HG03342 (cell line): ENCODE measurements around the gene BRICD5.
"Not testable (repeated sequence)": the region's sequence is repeated elsewhere in the genome, so short reads cannot be mapped to it uniquely, and the experiment has no call there.

Experiments used
- ATAC-seq: cut with Tn5 transposase; IDR thresholded peaks from one replicate; pipeline ENCODE4 v1.9.1; 2021; ENCODE audit warnings: mild to moderate bottlenecking, moderate library complexity; ENCODE audit not compliant: unreplicated experiment

Gene BRICD5

GRCh38 chr16:2223221-2223941 lies 12.7 kb upstream of the BRICD5 start, which contains the start of gene E4F1:
Gene E4F1, plus strand, starts transcription at chr16:2223591. Its CDS starts 23 bp downstream, at chr16:2223614.
- peak; percentile 92 for ATAC-seq

- ATAC-seq, result no peak
These were observed 5.7 kb upstream of the BRICD5 start for GRCh38 chr16:2216330-2216729.

- peak; percentile 84 for ATAC-seq
These were observed 4.0 kb upstream of the BRICD5 start, which contains the start of gene PGP for GRCh38 chr16:2214719-2214968. Gene PGP, minus strand, starts transcription at chr16:2214840. Its CDS starts 63 bp downstream, at chr16:2214777.

- peak; percentile 3 for ATAC-seq
These were observed 3.4 kb upstream of the BRICD5 start for GRCh38 chr16:2213817-2214718.

- no peak for ATAC-seq
These were observed 2.0 kb upstream of the BRICD5 start for GRCh38 chr16:2212362-2213324.

GRCh38 chr16:2211923-2212347 lies 1.3 kb upstream of the BRICD5 start:
- ATAC-seq, result no peak

- no peak for ATAC-seq
These were observed 692 bp downstream of the BRICD5 start for GRCh38 chr16:2210009-2210332.

- no peak for ATAC-seq
These were observed 1.2 kb downstream of the BRICD5 start for GRCh38 chr16:2209258-2210008.

GRCh38 chr16:2208772-2209171 lies 1.9 kb downstream of the BRICD5 start:
- no peak for ATAC-seq

- no peak for ATAC-seq
These were observed 2.4 kb downstream of the BRICD5 start for GRCh38 chr16:2208308-2208707.

GRCh38 chr16:2207872-2208271 lies 2.8 kb downstream of the BRICD5 start:
- no peak for ATAC-seq

GRCh38 chr16:2206780-2207433 lies 3.8 kb downstream of the BRICD5 start:
- no peak for ATAC-seq

- ATAC-seq, result no peak
These were observed 4.3 kb downstream of the BRICD5 start for GRCh38 chr16:2206420-2206779.

GRCh38 chr16:2205967-2206313 lies 4.7 kb downstream of the BRICD5 start:
- ATAC-seq, result no peak

- peak; percentile 71 for ATAC-seq
These were observed 5.3 kb downstream of the BRICD5 start, which contains the start of gene MLST8 for GRCh38 chr16:2205104-2205966. Gene MLST8, plus strand, starts transcription at chr16:2205454. Its CDS starts 632 bp downstream, at chr16:2206086.

- no peak for ATAC-seq
These were observed 6.1 kb downstream of the BRICD5 start for GRCh38 chr16:2204416-2205103.

- not testable (repeated sequence) for ATAC-seq
These were observed 7.5 kb downstream of the BRICD5 start for GRCh38 chr16:2203119-2203688.

GRCh38 chr16:2200313-2200712 lies 10.3 kb downstream of the BRICD5 start:
- no peak for ATAC-seq
